ENCODE measurements around the gene GP5. TPM values are rescaled to one million over a fixed set of nuclear protein-coding genes. Genes with fewer than 3 reads are reported as not detected.

GP5 gene
- total and polyA plus RNA-seq, 9 of the 15 experiments (the other 6 are each of a cell fraction or from before 2014, with no cell fraction given) = 0.03 to 0.04 (median 0.04) TPM; not detected in 6

GRCh38 chr3:194434503-194434902 is 35.4 kb upstream of the GP5 start:
- BruUV-seq (replicated peaks) = no TSS peak
- no peak for DNase-seq (ENCODE audit: extremely low read depth in 1 of 4, low spot score in 3 of 4)
- TF ChIP-seq HBP1 (CRISPR knock-in tag; IDR thresholded peaks at IDR 0.05) (no peak), RBM25 (IDR thresholded peaks at IDR 0.05; ENCODE audit: low read depth, low read length, severe bottlenecking) (peak; percentile 15), ZNF121 (CRISPR knock-in tag; conservative IDR thresholded peaks at IDR 0.05) (peak; percentile 73), ZFX (CRISPR knock-in tag; IDR thresholded peaks at IDR 0.05) (no peak)
- Histone ChIP-seq H3K36me3 (ENCODE audit: control insufficient read depth, insufficient read depth, low read length) (peaks cover 91% of the 10 kb centered on the region), H3K4me1 (replicated peaks in 1 of 2; ENCODE audit: control insufficient read depth in 2 of 2, insufficient read depth in 2 of 2, low read length in 2 of 2) (no peaks in the 10 kb centered on the region), H2AFZ (ENCODE audit: low read depth, low read length) (no peak overlapping the region), H3K9me3 (replicated peaks; ENCODE audit: control insufficient read depth, insufficient read depth, low read depth, low read length) (no peaks in the 10 kb centered on the region), H3K4me3 (no peak overlapping the region), H3K4me2 (ENCODE audit: insufficient read depth, low read length) (no peak overlapping the region), H3K27me3 (ENCODE audit: control insufficient read depth in 2 of 2, insufficient read depth in 2 of 2, low read length in 2 of 2) (no peaks in the 10 kb centered on the region), H3K9me1 (ENCODE audit: control insufficient read depth, insufficient read depth, low read length) (no peaks in the 10 kb centered on the region), H3K27ac (ENCODE audit: extremely low read depth, low read depth, low read length) (no peak overlapping the region), H3K9ac (ENCODE audit: insufficient read depth in 1 of 2, low read depth in 2 of 2, low read length in 2 of 2) (no peak overlapping the region), H3K79me2 (ENCODE audit: control insufficient read depth, insufficient read depth, low read length) (no peaks in the 10 kb centered on the region), H4K20me1 (replicated peaks; ENCODE audit: control insufficient read depth, insufficient read depth, low read length) (no peaks in the 10 kb centered on the region)
- intact Hi-C loops (cut with micrococcal nuclease) (no loop called here), in situ Hi-C loops (cut with MboI) (no loop called here)
- ChIA-PET CTCF (ENCODE audit: low intra/inter-chr PET ratio) (no interaction called here), POLR2A (interaction anchor here (0.7 kb wide), 1 partner anchor 9 kb away, joined by 3 read pairs; no protein-coding TSS in a partner anchor)
- WGBS (ENCODE audit: insufficient coverage, low coverage, missing lambda C conversion rate) = 100% methylated on average over 3 of the region's 3 CpGs
- no peak for ATAC-seq
- FAIRE-seq = no peak

GRCh38 chr3:194431554-194431953 is 32.5 kb upstream of the GP5 start:
- FAIRE-seq = no peak
- H3K9me3 ChIP-seq (replicated peaks; ENCODE audit: control insufficient read depth, insufficient read depth, low read depth, low read length) = no peaks in the 10 kb centered on the region
- no peak overlapping the region for H3K9ac ChIP-seq (ENCODE audit: insufficient read depth in 1 of 2, low read depth in 2 of 2, low read length in 2 of 2)
- ChIA-PET CTCF (ENCODE audit: low intra/inter-chr PET ratio) (no interaction called here), POLR2A (no interaction called here)
- H3K27me3 ChIP-seq (ENCODE audit: control insufficient read depth in 2 of 2, insufficient read depth in 2 of 2, low read length in 2 of 2) = no peaks in the 10 kb centered on the region
- TF ChIP-seq TOE1 (IDR thresholded peaks at IDR 0.05; ENCODE audit: borderline replicate concordance) (no peak), TOE1 (CRISPR knock-in tag; IDR thresholded peaks at IDR 0.05; ENCODE audit: borderline replicate concordance, low read depth) (no peak), TEAD1 (CRISPR knock-in tag; IDR thresholded peaks at IDR 0.05) (no peak), RBFOX2 (IDR thresholded peaks at IDR 0.05; ENCODE audit: low read depth, low read length) (no peak), ZNF212 (CRISPR knock-in tag; IDR thresholded peaks at IDR 0.05) (no peak)
- H4K20me1 ChIP-seq (replicated peaks; ENCODE audit: control insufficient read depth, insufficient read depth, low read length) = no peaks in the 10 kb centered on the region
- no peak overlapping the region for H3K4me2 ChIP-seq (ENCODE audit: insufficient read depth, low read length)
- peaks cover 88% of the 10 kb centered on the region for H3K36me3 ChIP-seq (ENCODE audit: control insufficient read depth, insufficient read depth, low read length)
- H3K9me1 ChIP-seq (ENCODE audit: control insufficient read depth, insufficient read depth, low read length) = no peaks in the 10 kb centered on the region
- H3K79me2 ChIP-seq (ENCODE audit: control insufficient read depth, insufficient read depth, low read length) = no peaks in the 10 kb centered on the region
- in situ Hi-C loops (cut with MboI) = no loop called here
- H2AFZ ChIP-seq (ENCODE audit: low read depth, low read length) = no peak overlapping the region
- intact Hi-C loops (cut with micrococcal nuclease) = no loop called here
- no peaks in the 10 kb centered on the region for H3K4me1 ChIP-seq (replicated peaks in 1 of 2; ENCODE audit: control insufficient read depth in 2 of 2, insufficient read depth in 2 of 2, low read length in 2 of 2)
- H3K27ac ChIP-seq (ENCODE audit: extremely low read depth, low read depth, low read length) = no peak overlapping the region
- no peak for ATAC-seq
- no peak for DNase-seq (ENCODE audit: extremely low read depth in 1 of 4, low spot score in 3 of 4)
- BruUV-seq (replicated peaks) = no TSS peak
- no peak overlapping the region for H3K4me3 ChIP-seq
- 93% methylated on average over 5 of the region's 5 CpGs for WGBS (ENCODE audit: insufficient coverage, low coverage, missing lambda C conversion rate)

Measured in K562 (cell line).